ENCODE results near the gene GALNT10. TPM values are rescaled to one million over a fixed set of nuclear protein-coding genes. Genes with fewer than 3 reads are reported as not detected.

GALNT10 gene
- total RNA-seq, 1 donor from 2014 or later = 18.6 TPM

DNA sequence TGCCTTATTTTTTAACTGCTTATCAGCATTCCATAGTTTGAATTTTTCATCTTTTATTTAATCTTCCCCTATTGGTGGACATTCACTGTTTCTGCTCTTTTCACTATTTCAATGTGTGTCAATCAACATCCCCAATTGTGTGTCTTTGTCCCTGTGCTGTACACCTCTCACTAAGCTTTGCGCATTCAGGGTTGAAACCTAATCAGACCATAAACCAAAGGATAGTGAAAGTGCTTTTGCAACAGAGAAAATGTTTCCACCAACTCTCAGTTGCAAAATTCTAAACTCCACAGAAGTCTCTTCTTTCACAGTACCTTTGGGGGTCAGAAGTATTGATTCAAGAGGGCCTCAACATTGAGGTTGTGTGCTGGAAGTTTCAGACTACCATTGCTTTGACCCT is 128.2 kb downstream of the GALNT10 start:
- DNase-seq (ENCODE audit: low read depth) = no peak

DNA sequence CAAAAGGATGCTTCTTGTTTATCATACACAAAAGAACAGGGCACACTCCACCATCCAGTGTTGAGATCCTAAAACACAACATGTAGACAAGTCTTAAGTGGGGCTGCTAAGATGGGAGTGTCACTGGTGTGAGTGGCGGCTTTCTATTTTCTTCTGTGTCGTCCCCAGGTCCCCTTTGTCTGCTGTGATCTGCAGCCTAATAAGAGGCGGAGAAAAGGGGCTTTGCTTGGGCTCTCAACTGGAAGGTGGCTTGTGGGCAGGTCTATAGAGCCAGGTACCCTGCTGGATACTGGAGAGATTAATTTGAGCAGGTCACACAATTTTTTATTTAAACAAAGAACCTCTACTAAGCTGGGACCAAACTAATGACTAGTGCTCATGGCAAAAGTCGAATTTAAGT is 129.2 kb downstream of the GALNT10 start:
- no peak for DNase-seq (ENCODE audit: low read depth)

DNA sequence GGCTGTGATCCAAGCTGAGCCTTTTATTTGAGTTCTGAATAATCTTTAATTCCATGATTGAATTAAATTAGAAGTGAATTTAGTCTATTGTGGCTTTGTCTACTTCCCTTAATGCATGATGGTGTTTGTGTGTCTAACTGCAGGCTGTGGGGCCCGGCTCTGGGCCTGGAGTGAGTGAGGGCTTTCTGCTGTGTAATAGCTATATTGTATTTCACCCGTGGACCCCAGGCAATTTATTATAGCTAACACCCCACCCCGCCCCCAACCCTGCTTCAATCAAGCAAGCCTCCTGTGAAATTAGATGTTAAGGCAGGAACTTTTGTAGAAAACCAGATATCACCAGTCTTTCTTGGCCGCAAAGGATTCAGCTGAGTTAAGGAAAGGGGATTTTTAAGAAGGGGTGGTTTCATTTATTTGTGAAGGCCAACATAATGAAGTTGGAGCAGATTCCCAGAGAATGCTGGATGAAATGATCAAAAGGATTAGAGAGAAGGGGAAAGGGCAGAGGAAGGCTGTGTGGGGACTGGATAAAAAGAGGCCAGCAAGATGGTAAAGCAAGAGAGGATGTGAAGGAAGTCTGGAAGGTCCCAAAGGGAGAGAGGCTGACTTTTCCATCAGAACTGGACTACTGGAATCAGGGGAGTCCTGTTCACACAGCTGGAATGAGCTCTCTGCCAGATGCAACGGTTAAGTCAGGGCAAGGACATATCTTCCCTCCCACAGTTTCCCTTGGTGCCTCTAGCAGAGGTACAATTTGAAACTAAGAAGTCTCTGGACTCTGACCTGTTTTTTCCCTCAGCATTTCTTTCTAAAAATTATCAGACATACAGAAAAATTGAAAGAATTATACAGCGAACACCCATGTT is 129.9 kb downstream of the GALNT10 start:
- no peak for DNase-seq (ENCODE audit: low read depth)

DNA sequence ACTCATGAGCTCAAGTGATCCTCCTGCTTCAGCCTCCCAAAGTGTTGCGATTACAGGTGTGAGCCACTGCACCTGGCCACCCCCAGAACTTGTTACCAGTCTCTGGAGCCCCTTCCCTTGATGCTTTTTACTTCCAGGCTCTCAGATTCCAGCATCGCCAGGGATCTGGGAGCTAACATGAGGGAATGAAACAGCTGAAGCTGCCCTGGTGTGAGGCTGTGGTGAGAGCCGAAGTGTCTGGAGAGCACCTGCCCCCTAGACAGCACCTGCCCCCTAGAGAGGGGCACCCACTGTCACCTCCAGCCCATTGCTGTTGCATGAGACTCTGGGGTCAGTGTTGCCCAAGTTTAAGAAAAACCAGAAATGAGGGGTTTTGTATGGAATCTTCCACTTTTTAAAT is 131.0 kb downstream of the GALNT10 start:
- DNase-seq (ENCODE audit: low read depth) = peak; percentile 64

DNA sequence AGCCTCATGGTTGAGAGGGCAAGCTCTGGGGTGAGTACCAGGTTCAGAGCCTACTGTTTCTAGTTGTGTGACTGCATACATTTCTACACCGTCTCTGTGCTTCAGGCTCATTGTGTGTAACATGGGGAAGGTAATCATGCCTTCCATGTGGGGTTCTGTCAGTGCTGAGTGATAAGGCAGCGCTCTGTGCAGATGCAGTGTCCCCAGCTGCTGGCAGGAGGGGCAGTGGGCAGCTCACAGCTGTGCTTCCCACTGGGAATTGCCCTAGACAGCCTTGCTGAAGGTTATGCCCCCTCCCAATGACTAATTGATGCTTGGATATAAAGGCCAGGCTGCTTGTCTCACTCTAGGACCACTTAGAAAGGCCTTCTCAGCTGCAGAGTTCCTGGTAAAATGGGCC is 133.5 kb downstream of the GALNT10 start:
- DNase-seq (ENCODE audit: low read depth) = no peak

DNA sequence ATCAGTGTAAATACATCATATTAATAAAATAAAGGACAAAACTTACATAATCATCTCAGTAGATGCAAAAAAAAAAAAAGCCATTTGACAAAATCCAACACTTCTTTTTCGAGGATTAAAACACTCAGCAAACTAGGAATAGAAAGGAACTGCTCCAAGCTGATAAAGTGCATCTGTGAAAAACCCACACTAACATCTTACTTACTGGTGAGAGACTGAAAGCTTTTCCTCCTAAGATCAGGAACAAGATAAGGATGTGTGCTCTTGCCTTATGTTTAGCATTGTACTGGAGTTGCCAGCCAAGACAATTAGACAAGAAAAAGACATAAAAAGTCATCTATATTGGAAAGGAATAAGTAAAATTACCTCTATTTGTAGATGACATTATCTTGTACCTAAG is 135.0 kb downstream of the GALNT10 start:
- no peak for DNase-seq (ENCODE audit: low read depth)

DNA sequence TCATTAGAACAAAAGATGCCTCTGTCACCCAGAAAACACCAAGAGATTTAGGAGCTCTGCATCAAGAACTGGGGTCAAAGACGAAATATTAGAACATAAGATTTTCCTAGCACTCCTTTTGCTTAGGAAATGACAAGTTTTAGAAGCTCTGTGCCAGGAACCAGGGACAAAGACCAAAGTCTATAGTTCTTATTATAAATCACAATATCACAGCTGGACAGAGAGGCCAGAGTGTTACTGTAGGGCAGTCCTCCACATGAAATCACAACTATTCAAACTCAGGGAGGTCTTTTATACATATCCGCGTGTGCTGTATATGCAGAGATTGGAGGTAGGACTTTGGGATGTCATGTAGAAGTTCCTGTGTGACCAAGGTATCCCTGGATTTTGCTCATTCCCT is 138.5 kb downstream of the GALNT10 start:
- DNase-seq (ENCODE audit: low read depth) = no peak

DNA sequence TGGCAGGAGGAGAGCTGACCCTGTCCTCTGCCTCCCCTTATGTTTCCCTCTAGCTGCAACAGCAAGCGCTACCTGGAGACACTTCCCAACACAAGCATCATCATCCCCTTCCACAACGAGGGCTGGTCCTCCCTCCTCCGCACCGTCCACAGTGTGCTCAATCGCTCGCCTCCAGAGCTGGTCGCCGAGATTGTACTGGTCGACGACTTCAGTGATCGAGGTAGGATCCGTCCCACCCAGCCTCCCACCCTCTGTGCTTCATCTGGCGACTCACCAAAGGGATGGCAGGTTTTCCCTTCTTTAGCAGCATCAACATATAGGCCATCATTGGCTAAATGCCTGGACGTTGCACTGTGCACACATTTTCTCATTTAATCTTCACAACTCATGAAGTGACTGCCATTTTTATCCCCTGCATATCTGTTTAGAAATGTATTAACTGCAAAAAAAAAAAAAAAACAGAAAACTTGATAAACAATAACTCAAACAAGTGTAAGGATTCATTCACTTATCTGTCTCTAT is 139.0 kb downstream of the GALNT10 start:
- no peak for DNase-seq (ENCODE audit: low read depth)

DNA sequence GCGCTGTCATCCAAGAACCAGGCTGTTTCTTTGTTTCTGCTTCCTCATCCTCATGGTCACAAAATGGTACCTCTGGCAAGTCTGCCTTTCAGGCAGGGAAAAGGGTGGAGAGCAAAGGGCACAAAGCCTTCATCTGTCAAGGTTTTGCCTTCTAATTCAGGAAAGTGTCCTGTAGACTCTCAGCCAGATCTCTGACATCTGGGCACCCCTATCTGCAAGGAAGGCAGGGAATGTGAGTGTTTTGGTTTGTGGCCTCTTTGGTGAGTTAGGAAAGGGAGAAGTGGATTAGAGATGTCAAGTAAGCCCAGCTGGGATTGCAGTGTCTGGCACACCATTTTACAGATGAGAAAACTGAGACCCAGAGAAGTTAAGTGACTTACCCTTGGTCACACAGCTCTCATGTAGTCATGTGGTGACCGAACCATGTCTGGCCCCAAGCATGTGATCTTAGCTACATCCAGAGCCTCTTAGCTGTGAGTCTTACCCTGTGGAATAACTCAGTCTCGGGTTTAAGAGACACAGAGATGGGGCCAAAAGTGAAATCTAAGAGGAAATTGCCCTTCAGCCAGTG is 139.6 kb downstream of the GALNT10 start:
- DNase-seq (ENCODE audit: low read depth) = no peak

DNA sequence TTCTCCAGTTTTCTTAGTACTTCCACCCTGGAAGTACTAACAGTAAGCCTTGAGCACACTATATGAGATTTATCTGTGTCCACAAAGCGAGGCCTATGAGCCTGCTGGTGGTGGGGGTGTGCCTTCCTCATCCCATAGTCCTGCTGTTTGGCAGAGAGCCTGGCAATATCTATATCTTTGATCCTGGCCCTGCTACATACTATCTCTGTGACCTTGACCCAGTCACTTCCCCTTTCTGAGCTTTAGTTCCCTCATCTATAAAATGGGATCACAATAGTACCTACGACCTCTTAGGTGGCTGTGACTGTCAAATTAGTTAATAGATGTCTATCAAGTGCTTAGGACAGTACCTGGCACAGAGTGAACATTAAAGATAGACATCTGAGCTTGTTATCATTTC is 140.7 kb downstream of the GALNT10 start:
- no peak for DNase-seq (ENCODE audit: low read depth)

DNA sequence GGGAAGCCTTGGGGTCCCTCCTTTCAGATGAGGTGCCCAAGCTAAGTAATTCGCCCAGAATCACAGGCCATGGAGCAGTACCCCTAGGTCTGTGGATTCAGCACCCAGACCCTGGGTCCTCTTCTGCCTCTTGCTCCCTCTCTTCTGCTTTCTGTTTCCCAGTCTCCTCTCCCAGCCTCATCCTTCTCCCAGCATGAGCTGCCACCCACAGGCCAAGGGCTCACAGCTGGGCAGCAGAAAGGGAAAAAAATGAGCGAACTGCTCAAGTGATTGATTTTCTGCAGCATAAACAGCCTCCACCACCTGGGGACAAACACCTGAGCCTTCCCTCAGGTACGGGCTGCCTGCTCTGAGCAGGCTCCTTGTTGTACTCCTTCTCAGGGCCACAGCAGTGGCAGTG is 141.4 kb downstream of the GALNT10 start:
- DNase-seq (ENCODE audit: low read depth) = no peak

DNA sequence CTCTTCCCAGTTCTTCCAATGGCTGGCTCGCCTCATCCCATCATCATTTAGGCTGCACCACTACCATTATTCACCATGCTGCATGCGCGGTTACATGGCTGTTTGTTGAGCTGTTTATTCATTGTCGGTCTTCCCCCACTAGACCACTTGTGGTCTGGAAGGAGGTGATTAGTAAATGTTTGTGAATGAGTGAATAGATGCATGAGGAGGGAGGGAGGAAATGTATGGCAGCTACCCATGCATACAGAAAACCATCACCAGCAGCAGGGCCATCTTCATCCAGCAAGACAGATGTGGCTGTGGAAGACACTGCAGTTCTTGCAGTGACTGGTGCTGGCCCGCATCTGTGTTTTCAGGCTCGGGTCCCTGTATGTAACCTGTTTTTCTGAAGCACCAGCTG is 141.9 kb downstream of the GALNT10 start:
- DNase-seq (ENCODE audit: low read depth) = no peak

DNA sequence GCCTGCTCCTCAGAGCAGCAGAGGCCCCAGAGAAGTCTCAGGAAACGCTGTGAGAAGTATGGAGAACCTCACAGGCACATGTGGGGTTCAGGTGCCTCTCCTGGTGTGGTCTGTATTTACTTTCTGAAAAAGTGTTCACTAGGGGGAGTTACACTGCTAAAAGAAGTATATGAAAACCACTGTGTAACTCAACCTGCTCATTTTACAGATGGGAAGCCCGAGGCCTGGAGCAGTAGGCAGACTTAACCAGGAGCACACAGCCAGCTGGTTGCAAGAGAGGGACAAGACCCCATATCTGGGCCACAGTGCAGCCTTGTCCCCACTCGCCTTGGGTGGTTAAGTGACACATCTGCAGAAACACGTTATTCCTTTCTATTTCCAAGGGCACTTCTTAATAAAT is 142.5 kb downstream of the GALNT10 start:
- DNase-seq (ENCODE audit: low read depth) = no peak

DNA sequence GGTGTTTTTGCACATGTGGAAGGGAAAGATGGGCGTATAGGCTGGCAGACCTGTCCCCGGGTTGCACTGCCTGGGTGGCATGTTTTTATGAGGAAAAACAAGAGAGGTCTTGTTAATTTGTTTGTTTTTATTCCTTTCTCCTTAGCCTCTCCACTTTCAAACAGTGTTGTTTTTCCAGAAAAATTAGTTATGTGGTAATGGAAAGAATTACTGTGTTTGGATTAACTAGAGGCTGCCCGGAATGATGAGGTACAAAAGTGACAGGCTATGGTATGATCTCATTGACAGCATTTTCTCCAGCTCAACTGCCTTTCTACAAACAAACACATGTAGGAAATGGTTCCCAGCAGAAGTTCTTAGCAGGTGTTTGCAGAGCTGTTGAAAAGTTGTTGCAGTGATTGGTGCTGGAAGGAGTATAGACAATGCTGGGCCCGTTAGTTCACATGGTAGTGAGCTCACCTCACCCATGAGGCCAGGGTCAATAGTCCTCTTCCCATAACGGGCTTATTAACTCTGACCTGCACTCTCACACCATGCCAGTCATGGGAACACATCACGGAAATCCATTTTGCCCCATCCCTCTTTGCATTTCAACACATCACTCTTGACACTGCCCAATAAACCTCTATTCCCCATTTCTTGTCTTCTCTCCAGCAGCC is 144.0 kb downstream of the GALNT10 start:
- DNase-seq (ENCODE audit: low read depth) = no peak

DNA sequence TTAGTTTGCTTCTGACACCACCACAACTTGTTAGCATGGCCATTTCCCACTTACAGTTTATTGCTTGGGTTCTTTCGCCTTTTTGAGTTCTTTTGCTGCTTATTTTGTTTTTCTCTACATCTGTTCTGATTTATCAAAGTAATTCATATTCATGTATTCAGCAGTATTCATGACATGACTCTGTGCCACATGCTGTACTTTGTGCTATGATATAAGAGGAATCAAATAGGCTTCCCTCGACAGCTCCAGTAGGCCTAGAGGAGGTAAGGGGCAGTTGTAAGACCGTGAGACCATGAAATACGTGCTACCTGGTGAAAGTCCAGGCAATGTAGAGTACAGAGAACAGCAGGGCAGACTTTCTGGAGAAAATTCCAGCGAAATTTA is 144.5 kb downstream of the GALNT10 start:
- DNase-seq (ENCODE audit: low read depth) = no peak

DNA sequence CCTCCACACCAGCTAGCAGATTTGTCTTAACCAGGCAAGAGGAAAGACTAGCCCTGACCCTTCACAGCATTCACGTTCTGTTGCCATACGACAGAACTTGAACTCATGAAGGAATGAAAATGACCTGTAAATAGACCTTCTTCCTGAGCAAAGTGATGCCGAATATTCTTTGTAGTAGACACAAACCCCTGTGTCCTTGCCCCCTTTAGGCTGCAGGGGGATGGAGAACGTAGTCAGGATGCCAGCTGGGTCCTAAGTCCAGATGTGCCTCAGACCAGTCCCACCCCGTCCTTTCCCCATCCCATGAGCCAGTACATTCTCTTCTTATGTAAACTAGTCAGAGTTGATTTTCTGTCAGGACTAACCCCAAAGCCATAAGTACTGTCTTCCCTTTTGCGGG is 151.1 kb downstream of the GALNT10 start:
- no peak for DNase-seq (ENCODE audit: low read depth)

DNA sequence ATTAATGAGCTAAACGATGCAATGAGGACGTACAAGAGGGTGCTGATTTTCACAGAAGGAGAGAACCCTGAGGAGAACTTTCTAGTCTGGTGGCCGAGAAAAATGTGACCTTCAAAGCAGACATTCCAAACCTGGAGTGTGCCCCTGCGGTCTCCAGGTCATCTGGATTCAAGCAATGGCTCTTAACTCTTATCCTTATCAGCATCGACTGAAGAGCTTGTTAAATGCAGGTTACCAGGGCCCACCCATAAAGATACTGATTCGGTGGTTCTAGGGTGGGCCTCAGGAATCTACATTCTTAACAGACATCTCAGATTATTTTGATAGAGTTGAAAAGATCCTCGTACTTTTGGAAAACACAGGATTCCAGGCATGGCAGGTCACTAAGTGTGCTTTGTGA is 151.7 kb downstream of the GALNT10 start:
- no peak for DNase-seq (ENCODE audit: low read depth)

DNA sequence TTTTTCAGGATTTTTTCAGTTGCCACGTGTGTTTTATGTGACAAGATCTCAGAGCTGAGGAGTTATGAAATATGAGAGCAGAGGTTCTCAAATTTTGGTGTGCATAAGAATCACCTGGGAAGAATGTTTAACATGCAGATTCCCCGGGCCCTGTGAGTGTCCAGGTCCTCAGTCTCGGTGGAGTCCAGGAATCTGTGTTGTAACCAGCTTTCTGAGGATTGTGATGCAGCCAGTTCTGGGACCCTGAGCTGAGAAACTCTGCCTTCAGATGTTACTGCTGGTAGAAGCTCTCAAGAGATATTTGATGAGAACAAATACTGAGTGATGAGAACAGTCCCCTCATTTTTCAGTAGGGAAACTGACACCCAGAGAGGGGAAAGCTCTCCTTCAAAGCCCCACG is 152.4 kb downstream of the GALNT10 start:
- no peak for DNase-seq (ENCODE audit: low read depth)

DNA sequence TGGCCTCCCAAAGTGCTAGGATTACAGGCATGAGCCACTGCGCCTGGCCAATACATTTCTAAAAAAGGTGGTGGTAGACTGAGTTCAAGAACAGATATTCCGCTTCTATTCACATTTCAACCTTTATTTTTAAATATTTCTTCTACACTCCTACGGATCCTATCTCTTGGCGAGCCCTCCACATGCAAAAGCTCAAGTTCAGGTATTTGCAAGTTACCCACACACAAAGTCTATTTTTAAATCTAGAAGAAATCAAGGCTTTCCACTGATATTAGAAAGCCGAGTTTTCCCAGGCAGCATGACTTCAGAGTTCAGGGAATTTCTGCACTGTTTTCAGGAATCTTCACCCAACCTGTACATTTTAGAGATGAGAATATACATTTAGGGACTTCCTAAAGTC is 153.9 kb downstream of the GALNT10 start:
- DNase-seq (ENCODE audit: low read depth) = no peak

DNA sequence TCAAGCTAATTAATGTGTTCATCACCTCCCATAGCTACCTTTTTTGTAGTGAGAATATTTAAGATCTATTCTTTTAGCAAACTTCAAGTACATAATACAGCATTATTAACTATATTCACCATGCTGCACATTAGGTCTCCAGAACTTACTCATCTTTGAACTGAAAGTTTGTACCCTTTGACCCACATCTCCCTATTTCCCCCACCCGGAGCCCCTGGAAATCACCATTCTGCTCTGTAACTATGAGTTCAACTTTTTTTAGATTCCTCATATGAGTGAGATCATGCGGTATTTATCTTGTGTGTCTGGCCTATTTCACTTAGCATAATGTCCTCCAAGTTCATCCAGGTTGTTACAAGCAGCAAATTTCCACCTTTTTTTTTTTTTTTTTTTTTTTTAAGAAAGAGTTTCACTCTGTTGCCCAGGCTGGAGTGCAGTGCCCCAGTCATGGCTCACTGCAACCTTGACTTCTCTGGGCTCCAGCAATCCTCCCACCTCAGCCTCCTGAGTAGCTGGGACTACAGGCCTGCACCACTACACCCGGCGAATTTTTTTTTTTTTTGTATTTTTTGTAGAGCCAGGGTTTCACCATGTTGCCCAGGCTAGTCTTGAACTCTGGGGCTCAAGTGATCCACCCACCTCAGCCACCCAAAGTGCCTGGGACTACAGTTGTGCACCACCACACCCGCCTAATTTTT is 154.9 kb downstream of the GALNT10 start:
- no peak for DNase-seq (ENCODE audit: low read depth)

DNA sequence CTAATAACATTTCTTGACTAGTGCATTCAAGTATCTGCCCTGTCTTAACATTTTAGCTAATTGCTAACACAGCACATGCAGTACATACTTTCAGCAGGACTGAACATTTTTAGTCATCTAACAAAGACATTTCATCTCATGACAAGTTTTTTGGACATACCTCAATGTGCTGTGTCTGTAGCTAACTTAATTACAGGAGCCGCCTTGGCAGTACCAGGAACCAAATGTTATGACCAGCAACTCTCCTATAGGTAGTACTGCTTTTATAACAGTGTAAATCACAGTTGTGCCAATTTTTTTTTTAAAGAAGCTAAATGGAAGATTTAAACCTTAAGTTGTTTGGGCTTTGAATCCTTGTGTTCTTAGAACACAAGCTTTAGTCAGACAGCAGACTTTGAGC is 155.9 kb downstream of the GALNT10 start:
- no peak for DNase-seq (ENCODE audit: low read depth)
